ENCODE measurements around the gene DHCR24. TPM values are rescaled to one million over a fixed set of nuclear protein-coding genes. Genes with fewer than 3 reads are reported as not detected.

Gene DHCR24
- total and polyA plus RNA-seq, 2 donors (not counting 3 experiments of a cell fraction or from before 2014, with no cell fraction given): 223 to 239 TPM

DNA sequence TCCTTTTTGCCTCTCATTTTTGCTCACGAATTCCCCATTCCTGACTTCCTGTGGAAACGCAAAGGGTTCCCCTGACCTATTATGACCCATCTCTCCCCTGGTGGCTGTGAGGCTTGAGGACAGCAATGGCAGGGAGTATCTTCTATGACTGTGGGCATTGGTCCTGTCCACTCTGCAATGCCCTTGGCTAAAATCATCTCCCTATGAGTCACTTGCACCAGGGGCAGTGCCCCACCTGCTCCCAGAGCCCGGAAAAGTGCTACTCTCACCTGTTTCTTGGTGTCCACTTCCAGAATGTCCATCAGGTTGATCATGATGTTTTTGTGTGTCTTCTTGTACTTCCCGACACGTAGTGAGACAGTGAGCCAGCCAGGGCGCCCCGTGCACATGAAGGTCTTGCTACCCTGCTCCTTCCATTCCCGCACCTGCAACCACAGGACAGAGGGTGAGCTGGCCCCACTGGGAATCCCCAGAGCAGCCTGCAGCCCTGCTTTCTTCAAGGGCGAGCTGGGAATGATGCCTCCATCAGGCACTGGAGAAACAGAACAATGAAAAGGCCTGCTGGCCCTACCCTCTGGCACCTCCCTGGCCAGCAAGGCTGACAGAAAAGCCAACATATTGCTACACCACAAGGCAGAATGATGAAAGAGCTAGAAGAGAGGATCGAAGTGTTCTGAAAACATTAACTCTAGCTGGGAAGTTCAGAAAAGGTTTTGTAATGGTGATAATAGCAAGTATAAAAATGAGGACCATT is 3.5 kb downstream of the DHCR24 start:
- Histone ChIP-seq H3K27ac (ENCODE audit: insufficient read depth, low read depth, low read length) (no peak overlapping the region), H3K79me2 (ENCODE audit: control insufficient read depth, insufficient read depth, low read length) (peaks cover 83% of the 10 kb centered on the region), H3K9me1 (replicated peaks; ENCODE audit: control insufficient read depth, extremely low read depth, insufficient read depth, low read length) (no peaks in the 10 kb centered on the region), H3K27me3 (ENCODE audit: control insufficient read depth in 2 of 2, insufficient read depth in 2 of 2, low read length in 2 of 2) (no peaks in the 10 kb centered on the region), H3K9me3 (replicated peaks; ENCODE audit: control insufficient read depth, insufficient read depth, low read length) (no peaks in the 10 kb centered on the region), H3K4me3 (replicated peaks in 1 of 3; ENCODE audit: insufficient read depth in 1 of 3, low read depth in 1 of 3, low read length in 3 of 3) (no peak overlapping the region), H3K9ac (replicated peaks; ENCODE audit: extremely low read depth, insufficient read depth, low read length) (no peak overlapping the region), H3K4me2 (ENCODE audit: insufficient read depth, low read length) (no peak overlapping the region), H3K36me3 (ENCODE audit: control insufficient read depth in 2 of 2, extremely low read depth in 1 of 2, insufficient read depth in 2 of 2, low read length in 2 of 2) (peaks cover 2 to 3% of the 10 kb centered on the region in 2 experiments), H3K4me1 (ENCODE audit: control insufficient read depth, extremely low read depth, insufficient read depth, low read length) (peaks cover 32% of the 10 kb centered on the region), H2AFZ (ENCODE audit: low read depth, low read length) (no peak overlapping the region), H4K20me1 (replicated peaks; ENCODE audit: control insufficient read depth, extremely low read depth, insufficient read depth, low read length) (peaks cover 4% of the 10 kb centered on the region)
- intact Hi-C loops (cut with micrococcal nuclease) (no loop called here), dilution Hi-C loops (cut with MboI; ENCODE audit: extremely low pct_ligation_motif_present, low sequenced_read_pairs) (no loop called here)
- ChIA-PET CTCF (interaction anchor here (1.1 to 2.0 kb wide), 2 partner anchors 62 to 113 kb away, joined by 3 to 10 read pairs; no protein-coding TSS in a partner anchor), POLR2A (no interaction called here)
- no TSS peak for BruUV-seq (replicated peaks)
- DNase-seq (ENCODE audit: low read depth, low spot score) (no peak), FAIRE-seq (no peak)
- TF ChIP-seq GATA2 (IDR thresholded peaks at IDR 0.05; ENCODE audit: insufficient read depth, insufficient read length, low read depth, low read length): no peak
- TF ChIP-seq, protein P1, sequence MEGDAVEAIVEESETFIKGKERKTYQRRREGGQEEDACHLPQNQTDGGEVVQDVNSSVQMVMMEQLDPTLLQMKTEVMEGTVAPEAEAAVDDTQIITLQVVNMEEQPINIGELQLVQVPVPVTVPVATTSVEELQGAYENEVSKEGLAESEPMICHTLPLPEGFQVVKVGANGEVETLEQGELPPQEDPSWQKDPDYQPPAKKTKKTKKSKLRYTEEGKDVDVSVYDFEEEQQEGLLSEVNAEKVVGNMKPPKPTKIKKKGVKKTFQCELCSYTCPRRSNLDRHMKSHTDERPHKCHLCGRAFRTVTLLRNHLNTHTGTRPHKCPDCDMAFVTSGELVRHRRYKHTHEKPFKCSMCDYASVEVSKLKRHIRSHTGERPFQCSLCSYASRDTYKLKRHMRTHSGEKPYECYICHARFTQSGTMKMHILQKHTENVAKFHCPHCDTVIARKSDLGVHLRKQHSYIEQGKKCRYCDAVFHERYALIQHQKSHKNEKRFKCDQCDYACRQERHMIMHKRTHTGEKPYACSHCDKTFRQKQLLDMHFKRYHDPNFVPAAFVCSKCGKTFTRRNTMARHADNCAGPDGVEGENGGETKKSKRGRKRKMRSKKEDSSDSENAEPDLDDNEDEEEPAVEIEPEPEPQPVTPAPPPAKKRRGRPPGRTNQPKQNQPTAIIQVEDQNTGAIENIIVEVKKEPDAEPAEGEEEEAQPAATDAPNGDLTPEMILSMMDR (IDR thresholded peaks at IDR 0.05; ENCODE audit: extremely low read depth in 1 of 2, insufficient read depth in 1 of 2, low read depth in 1 of 2, low read length in 2 of 2): no peak
- TF ChIP-seq, protein P2, sequence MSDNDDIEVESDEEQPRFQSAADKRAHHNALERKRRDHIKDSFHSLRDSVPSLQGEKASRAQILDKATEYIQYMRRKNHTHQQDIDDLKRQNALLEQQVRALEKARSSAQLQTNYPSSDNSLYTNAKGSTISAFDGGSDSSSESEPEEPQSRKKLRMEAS (IDR thresholded peaks at IDR 0.05; ENCODE audit: insufficient read depth, insufficient read length): no peak
- no peak for TF ChIP-seq MYC (IDR thresholded peaks at IDR 0.05; ENCODE audit: low read depth, low read length)
- TF ChIP-seq JUN (IDR thresholded peaks at IDR 0.05; ENCODE audit: borderline replicate concordance, insufficient read depth, insufficient read length, low read depth): no peak
- TF ChIP-seq FOS (IDR thresholded peaks at IDR 0.05; ENCODE audit: borderline replicate concordance, insufficient read depth, low read length): no peak
- no peak for TF ChIP-seq POLR2AphosphoS5 (IDR thresholded peaks at IDR 0.05; ENCODE audit: insufficient read depth, low read depth, low read length)
- no peak for TF ChIP-seq EZH2 (IDR thresholded peaks at IDR 0.05; ENCODE audit: borderline replicate concordance, low read depth, low read length, severe bottlenecking)
- TF ChIP-seq POLR2A (IDR thresholded peaks at IDR 0.05; ENCODE audit: low read depth, low read length): no peak

All from endothelial cell of umbilical vein (primary cell).